ENCODE measurements around the gene RHOJ. TPM values are rescaled to one million over a fixed set of nuclear protein-coding genes. Genes with fewer than 3 reads are reported as not detected.

Gene RHOJ
- total RNA-seq, 1 experiment from 2014 or later: not detected

- Mint-ChIP-seq H3K36me3 (ENCODE audit: insufficient read depth, unreplicated experiment) (no peaks in the 10 kb centered on the region), H3K4me1 (ENCODE audit: low read depth, unreplicated experiment) (no peaks in the 10 kb centered on the region), H3K4me3 (ENCODE audit: unreplicated experiment) (no peak overlapping the region), H3K27me3 (ENCODE audit: insufficient read depth, unreplicated experiment) (peaks cover 5% of the 10 kb centered on the region), H3K9me3 (ENCODE audit: unreplicated experiment) (no peaks in the 10 kb centered on the region), H3K27ac (ENCODE audit: unreplicated experiment) (no peak overlapping the region)
- DNase-seq: no peak
- ChIA-PET POLR2A (no interaction called here), CTCF (interaction anchor here (0.6 kb wide), 1 partner anchor 14 kb away, joined by 3 read pairs; no protein-coding TSS in a partner anchor)
- Histone ChIP-seq H3K4me3 (ENCODE audit: low read depth, low read length) (no peak overlapping the region), H3K9me3 (no peaks in the 10 kb centered on the region), H3K4me1 (no peaks in the 10 kb centered on the region), H3K36me3 (ENCODE audit: control insufficient read depth, insufficient read depth, low read length) (no peaks in the 10 kb centered on the region), H3K27me3 (replicated peaks; ENCODE audit: control insufficient read depth, insufficient read depth, low read length) (no peaks in the 10 kb centered on the region; the same call in 1 of the 2 replicates)
- no peak for TF ChIP-seq CTCF (IDR thresholded peaks at IDR 0.05; ENCODE audit: insufficient read depth in 1 of 2, low read depth in 1 of 2, low read length in 1 of 2, severe bottlenecking in 1 of 2, unreplicated experiment in 1 of 2)
- BruUV-seq (replicated peaks): no TSS peak
- intact Hi-C loops (cut with micrococcal nuclease; ENCODE audit: unreplicated experiment): no loop called here
Measured at GRCh38 chr14:63249092-63249491, 44.8 kb downstream of the RHOJ start.

GRCh38 chr14:63257299-63257698 lies 53.1 kb downstream of the RHOJ start:
- no peak overlapping the region for H3K4me3 Mint-ChIP-seq (ENCODE audit: unreplicated experiment)
- H3K9me3 ChIP-seq: no peaks in the 10 kb centered on the region
- H3K4me1 ChIP-seq: no peaks in the 10 kb centered on the region
- ChIA-PET POLR2A (no interaction called here), CTCF (no interaction called here)
- no peak for DNase-seq
- H3K27me3 Mint-ChIP-seq (ENCODE audit: insufficient read depth, unreplicated experiment): peaks cover 9% of the 10 kb centered on the region
- BruUV-seq (replicated peaks): no TSS peak
- H3K4me3 ChIP-seq (ENCODE audit: low read depth, low read length): no peak overlapping the region
- TF ChIP-seq CTCF (IDR thresholded peaks at IDR 0.05; ENCODE audit: insufficient read depth in 1 of 2, low read depth in 1 of 2, low read length in 1 of 2, severe bottlenecking in 1 of 2, unreplicated experiment in 1 of 2): no peak
- intact Hi-C loops (cut with micrococcal nuclease; ENCODE audit: unreplicated experiment): no loop called here
- H3K36me3 Mint-ChIP-seq (ENCODE audit: insufficient read depth, unreplicated experiment): no peaks in the 10 kb centered on the region
- H3K9me3 Mint-ChIP-seq (ENCODE audit: unreplicated experiment): no peaks in the 10 kb centered on the region
- no peaks in the 10 kb centered on the region; the same call in none of the 2 replicates for H3K27me3 ChIP-seq (replicated peaks; ENCODE audit: control insufficient read depth, insufficient read depth, low read length)
- no peaks in the 10 kb centered on the region for H3K4me1 Mint-ChIP-seq (ENCODE audit: low read depth, unreplicated experiment)
- no peaks in the 10 kb centered on the region for H3K36me3 ChIP-seq (ENCODE audit: control insufficient read depth, insufficient read depth, low read length)
- H3K27ac Mint-ChIP-seq (ENCODE audit: unreplicated experiment): no peak overlapping the region

- intact Hi-C loops (cut with micrococcal nuclease; ENCODE audit: unreplicated experiment): no loop called here
- ChIA-PET POLR2A (no interaction called here), CTCF (no interaction called here)
- DNase-seq: no peak
- BruUV-seq (replicated peaks): no TSS peak
- Histone ChIP-seq H3K36me3 (ENCODE audit: control insufficient read depth, insufficient read depth, low read length) (no peaks in the 10 kb centered on the region), H3K27me3 (replicated peaks; ENCODE audit: control insufficient read depth, insufficient read depth, low read length) (no peaks in the 10 kb centered on the region), H3K4me3 (ENCODE audit: low read depth, low read length) (no peak overlapping the region), H3K9me3 (no peaks in the 10 kb centered on the region), H3K4me1 (no peaks in the 10 kb centered on the region)
- Mint-ChIP-seq H3K27ac (ENCODE audit: unreplicated experiment) (no peak overlapping the region), H3K4me1 (ENCODE audit: low read depth, unreplicated experiment) (no peaks in the 10 kb centered on the region), H3K9me3 (ENCODE audit: unreplicated experiment) (no peaks in the 10 kb centered on the region), H3K36me3 (ENCODE audit: insufficient read depth, unreplicated experiment) (no peaks in the 10 kb centered on the region), H3K4me3 (ENCODE audit: unreplicated experiment) (no peak overlapping the region), H3K27me3 (ENCODE audit: insufficient read depth, unreplicated experiment) (peaks cover 9% of the 10 kb centered on the region)
- no peak for TF ChIP-seq CTCF (IDR thresholded peaks at IDR 0.05; ENCODE audit: insufficient read depth in 1 of 2, low read depth in 1 of 2, low read length in 1 of 2, severe bottlenecking in 1 of 2, unreplicated experiment in 1 of 2)
Measured at GRCh38 chr14:63262446-63262845, 58.2 kb downstream of the RHOJ start.

Measured in Caco-2 (cell line).